WTC11 (cell line): ENCODE data around the gene SPO11.

Experiments used
- CREB1 ChIP-seq: sonication (generic); formaldehyde crosslinking; IDR thresholded peaks from 2 replicates; pipeline ENCODE4 v1.8.0; 2023; ENCODE audit warnings: mild to moderate bottlenecking, missing genetic modification reagents
- ESRRA ChIP-seq: sonication (generic); formaldehyde crosslinking; IDR thresholded peaks from 2 replicates; pipeline ENCODE4 v1.8.1; 2022; ENCODE audit warnings: mild to moderate bottlenecking, missing genetic modification reagents, borderline replicate concordance
- NFYB ChIP-seq: sonication (generic); formaldehyde crosslinking; conservative IDR thresholded peaks from 2 replicates; pipeline ENCODE4 v1.8.0; 2022; ENCODE audit warnings: low read depth, missing genetic modification reagents
- NR3C1 ChIP-seq: sonication (generic); formaldehyde crosslinking; conservative IDR thresholded peaks from 2 replicates; pipeline ENCODE4 v1.8.1; 2023; ENCODE audit warnings: low read depth, mild to moderate bottlenecking, missing genetic modification reagents
- OVOL2 ChIP-seq: fragments of 250-450 bp; sonication (Bioruptor Pico); IDR thresholded peaks from 2 replicates; pipeline ENCODE4 v1.9.0; 2021; ENCODE audit warnings: mild to moderate bottlenecking, borderline replicate concordance
- RELA ChIP-seq: sonication (generic); formaldehyde crosslinking; IDR thresholded peaks from 2 replicates; pipeline ENCODE4 v1.8.1; 2022; ENCODE audit warnings: missing genetic modification reagents, mild to moderate bottlenecking, borderline replicate concordance
- TCF7 ChIP-seq: sonication (generic); formaldehyde crosslinking; IDR thresholded peaks from 2 replicates; pipeline ENCODE4 v1.8.0; 2022; ENCODE audit warnings: mild to moderate bottlenecking, low read depth, missing genetic modification reagents, moderate library complexity
- TF ChIP-seq, protein P1 (sequence below): fragments of 200-600 bp; IDR thresholded peaks from 2 replicates; pipeline ENCODE4 v1.8.0; 2022; ENCODE audit warnings: antibody characterized with exemption
- TF ChIP-seq, protein P2 (sequence below): sonication (generic); formaldehyde crosslinking; IDR thresholded peaks from 2 replicates; pipeline ENCODE4 v1.8.0; 2022; ENCODE audit warnings: mild to moderate bottlenecking, missing genetic modification reagents
- TF ChIP-seq, protein P3 (sequence below): sonication (generic); formaldehyde crosslinking; IDR thresholded peaks from 2 replicates; pipeline ENCODE4 v1.8.0; 2022; ENCODE audit warnings: mild to moderate bottlenecking, missing genetic modification reagents
- TF ChIP-seq, protein P4 (sequence below): sonication (generic); formaldehyde crosslinking; IDR thresholded peaks from 2 replicates; pipeline ENCODE4 v1.8.1; 2022; ENCODE audit warnings: mild to moderate bottlenecking, moderate library complexity, missing genetic modification reagents
- TF ChIP-seq, protein P5 (sequence below): sonication (generic); formaldehyde crosslinking; IDR thresholded peaks from 2 replicates; pipeline ENCODE4 v1.8.0; 2022; ENCODE audit warnings: mild to moderate bottlenecking, missing genetic modification reagents
- TF ChIP-seq, protein P6 (sequence below): sonication (generic); formaldehyde crosslinking; conservative IDR thresholded peaks from 2 replicates; pipeline ENCODE4 v1.8.1; 2023; ENCODE audit warnings: mild to moderate bottlenecking, low read depth, missing genetic modification reagents, moderate library complexity
- TF ChIP-seq, protein P7 (sequence below): sonication (generic); formaldehyde crosslinking; IDR thresholded peaks from 2 replicates; pipeline ENCODE4 v1.8.0; 2022; ENCODE audit warnings: missing genetic modification reagents

DNA sequence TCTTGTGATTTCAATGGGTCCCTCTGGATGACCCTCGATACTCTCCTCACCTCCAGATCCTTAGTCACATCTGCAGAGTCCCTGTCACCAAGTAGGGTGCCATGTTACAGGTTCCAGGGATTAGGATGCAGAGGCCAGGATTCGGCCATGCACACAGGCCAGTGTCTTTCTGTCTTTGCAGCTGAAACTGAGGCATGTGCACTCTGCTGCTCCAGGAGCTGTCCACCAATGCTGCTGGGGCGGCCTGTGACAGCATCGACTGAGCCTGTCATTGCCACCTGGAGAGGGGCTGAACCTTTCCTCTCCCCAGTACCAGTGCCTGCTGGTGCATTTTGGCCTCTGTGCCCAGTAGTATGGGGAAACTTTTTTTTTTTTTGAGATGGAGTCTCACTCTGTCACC lies 57.2 kb downstream of the SPO11 start:
- TF ChIP-seq, protein P1, sequence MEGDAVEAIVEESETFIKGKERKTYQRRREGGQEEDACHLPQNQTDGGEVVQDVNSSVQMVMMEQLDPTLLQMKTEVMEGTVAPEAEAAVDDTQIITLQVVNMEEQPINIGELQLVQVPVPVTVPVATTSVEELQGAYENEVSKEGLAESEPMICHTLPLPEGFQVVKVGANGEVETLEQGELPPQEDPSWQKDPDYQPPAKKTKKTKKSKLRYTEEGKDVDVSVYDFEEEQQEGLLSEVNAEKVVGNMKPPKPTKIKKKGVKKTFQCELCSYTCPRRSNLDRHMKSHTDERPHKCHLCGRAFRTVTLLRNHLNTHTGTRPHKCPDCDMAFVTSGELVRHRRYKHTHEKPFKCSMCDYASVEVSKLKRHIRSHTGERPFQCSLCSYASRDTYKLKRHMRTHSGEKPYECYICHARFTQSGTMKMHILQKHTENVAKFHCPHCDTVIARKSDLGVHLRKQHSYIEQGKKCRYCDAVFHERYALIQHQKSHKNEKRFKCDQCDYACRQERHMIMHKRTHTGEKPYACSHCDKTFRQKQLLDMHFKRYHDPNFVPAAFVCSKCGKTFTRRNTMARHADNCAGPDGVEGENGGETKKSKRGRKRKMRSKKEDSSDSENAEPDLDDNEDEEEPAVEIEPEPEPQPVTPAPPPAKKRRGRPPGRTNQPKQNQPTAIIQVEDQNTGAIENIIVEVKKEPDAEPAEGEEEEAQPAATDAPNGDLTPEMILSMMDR = no peak
- TF ChIP-seq RELA (CRISPR knock-in tag) = no peak
- TF ChIP-seq TCF7 (CRISPR knock-in tag) = no peak
- TF ChIP-seq OVOL2 (CRISPR knock-in tag) = no peak
- TF ChIP-seq, protein P2, sequence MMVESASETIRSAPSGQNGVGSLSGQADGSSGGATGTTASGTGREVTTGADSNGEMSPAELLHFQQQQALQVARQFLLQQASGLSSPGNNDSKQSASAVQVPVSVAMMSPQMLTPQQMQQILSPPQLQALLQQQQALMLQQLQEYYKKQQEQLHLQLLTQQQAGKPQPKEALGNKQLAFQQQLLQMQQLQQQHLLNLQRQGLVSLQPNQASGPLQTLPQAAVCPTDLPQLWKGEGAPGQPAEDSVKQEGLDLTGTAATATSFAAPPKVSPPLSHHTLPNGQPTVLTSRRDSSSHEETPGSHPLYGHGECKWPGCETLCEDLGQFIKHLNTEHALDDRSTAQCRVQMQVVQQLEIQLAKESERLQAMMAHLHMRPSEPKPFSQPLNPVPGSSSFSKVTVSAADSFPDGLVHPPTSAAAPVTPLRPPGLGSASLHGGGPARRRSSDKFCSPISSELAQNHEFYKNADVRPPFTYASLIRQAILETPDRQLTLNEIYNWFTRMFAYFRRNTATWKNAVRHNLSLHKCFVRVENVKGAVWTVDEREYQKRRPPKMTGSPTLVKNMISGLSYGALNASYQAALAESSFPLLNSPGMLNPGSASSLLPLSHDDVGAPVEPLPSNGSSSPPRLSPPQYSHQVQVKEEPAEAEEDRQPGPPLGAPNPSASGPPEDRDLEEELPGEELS (CRISPR knock-in tag) = no peak
- no peak for TF ChIP-seq CREB1
- no peak for TF ChIP-seq NR3C1 (CRISPR knock-in tag)
- TF ChIP-seq, protein P3, sequence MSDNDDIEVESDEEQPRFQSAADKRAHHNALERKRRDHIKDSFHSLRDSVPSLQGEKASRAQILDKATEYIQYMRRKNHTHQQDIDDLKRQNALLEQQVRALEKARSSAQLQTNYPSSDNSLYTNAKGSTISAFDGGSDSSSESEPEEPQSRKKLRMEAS (CRISPR knock-in tag) = no peak
- TF ChIP-seq, protein P4, sequence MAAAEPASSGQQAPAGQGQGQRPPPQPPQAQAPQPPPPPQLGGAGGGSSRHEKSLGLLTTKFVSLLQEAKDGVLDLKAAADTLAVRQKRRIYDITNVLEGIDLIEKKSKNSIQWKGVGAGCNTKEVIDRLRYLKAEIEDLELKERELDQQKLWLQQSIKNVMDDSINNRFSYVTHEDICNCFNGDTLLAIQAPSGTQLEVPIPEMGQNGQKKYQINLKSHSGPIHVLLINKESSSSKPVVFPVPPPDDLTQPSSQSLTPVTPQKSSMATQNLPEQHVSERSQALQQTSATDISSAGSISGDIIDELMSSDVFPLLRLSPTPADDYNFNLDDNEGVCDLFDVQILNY (CRISPR knock-in tag) = no peak
- TF ChIP-seq, protein P5, sequence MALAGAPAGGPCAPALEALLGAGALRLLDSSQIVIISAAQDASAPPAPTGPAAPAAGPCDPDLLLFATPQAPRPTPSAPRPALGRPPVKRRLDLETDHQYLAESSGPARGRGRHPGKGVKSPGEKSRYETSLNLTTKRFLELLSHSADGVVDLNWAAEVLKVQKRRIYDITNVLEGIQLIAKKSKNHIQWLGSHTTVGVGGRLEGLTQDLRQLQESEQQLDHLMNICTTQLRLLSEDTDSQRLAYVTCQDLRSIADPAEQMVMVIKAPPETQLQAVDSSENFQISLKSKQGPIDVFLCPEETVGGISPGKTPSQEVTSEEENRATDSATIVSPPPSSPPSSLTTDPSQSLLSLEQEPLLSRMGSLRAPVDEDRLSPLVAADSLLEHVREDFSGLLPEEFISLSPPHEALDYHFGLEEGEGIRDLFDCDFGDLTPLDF = no peak
- TF ChIP-seq, protein P6, sequence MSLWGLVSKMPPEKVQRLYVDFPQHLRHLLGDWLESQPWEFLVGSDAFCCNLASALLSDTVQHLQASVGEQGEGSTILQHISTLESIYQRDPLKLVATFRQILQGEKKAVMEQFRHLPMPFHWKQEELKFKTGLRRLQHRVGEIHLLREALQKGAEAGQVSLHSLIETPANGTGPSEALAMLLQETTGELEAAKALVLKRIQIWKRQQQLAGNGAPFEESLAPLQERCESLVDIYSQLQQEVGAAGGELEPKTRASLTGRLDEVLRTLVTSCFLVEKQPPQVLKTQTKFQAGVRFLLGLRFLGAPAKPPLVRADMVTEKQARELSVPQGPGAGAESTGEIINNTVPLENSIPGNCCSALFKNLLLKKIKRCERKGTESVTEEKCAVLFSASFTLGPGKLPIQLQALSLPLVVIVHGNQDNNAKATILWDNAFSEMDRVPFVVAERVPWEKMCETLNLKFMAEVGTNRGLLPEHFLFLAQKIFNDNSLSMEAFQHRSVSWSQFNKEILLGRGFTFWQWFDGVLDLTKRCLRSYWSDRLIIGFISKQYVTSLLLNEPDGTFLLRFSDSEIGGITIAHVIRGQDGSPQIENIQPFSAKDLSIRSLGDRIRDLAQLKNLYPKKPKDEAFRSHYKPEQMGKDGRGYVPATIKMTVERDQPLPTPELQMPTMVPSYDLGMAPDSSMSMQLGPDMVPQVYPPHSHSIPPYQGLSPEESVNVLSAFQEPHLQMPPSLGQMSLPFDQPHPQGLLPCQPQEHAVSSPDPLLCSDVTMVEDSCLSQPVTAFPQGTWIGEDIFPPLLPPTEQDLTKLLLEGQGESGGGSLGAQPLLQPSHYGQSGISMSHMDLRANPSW = no peak
- TF ChIP-seq NFYB (CRISPR knock-in tag) = no peak
- TF ChIP-seq, protein P7, sequence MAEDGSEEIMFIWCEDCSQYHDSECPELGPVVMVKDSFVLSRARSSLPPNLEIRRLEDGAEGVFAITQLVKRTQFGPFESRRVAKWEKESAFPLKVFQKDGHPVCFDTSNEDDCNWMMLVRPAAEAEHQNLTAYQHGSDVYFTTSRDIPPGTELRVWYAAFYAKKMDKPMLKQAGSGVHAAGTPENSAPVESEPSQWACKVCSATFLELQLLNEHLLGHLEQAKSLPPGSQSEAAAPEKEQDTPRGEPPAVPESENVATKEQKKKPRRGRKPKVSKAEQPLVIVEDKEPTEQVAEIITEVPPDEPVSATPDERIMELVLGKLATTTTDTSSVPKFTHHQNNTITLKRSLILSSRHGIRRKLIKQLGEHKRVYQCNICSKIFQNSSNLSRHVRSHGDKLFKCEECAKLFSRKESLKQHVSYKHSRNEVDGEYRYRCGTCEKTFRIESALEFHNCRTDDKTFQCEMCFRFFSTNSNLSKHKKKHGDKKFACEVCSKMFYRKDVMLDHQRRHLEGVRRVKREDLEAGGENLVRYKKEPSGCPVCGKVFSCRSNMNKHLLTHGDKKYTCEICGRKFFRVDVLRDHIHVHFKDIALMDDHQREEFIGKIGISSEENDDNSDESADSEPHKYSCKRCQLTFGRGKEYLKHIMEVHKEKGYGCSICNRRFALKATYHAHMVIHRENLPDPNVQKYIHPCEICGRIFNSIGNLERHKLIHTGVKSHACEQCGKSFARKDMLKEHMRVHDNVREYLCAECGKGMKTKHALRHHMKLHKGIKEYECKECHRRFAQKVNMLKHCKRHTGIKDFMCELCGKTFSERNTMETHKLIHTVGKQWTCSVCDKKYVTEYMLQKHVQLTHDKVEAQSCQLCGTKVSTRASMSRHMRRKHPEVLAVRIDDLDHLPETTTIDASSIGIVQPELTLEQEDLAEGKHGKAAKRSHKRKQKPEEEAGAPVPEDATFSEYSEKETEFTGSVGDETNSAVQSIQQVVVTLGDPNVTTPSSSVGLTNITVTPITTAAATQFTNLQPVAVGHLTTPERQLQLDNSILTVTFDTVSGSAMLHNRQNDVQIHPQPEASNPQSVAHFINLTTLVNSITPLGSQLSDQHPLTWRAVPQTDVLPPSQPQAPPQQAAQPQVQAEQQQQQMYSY (CRISPR knock-in tag) = no peak
- TF ChIP-seq ESRRA = no peak
